PC-3 (cell line): Measurements from ENCODE around the gene EP400. TPM values are rescaled to one million over a fixed set of nuclear protein-coding genes. Genes with fewer than 3 reads are reported as not detected.

Experiments
- ATAC-seq: fragments of 200-7000 bp; cut with Tn5 transposase; 2 replicates; pipeline ENCODE4 v1.9.1; 2020; ENCODE audit warnings: mild to moderate bottlenecking, moderate library complexity
- BruUV-seq: library from RNA; stranded (reverse); fragments of 400-500 nt; replicated peaks from 2 replicates; lab custom pipeline; 2021; lab: Mats Ljungman, UMichigan
- CTCF ChIA-PET: fragments of 300-600 bp; sonication (Branson Sonifier 250); formaldehyde crosslinking; loops from one replicate; lab custom pipeline; 2022; ENCODE audit warnings: antibody characterized with exemption; lab: Charles Lee
- POLR2A ChIA-PET: fragments of 300-600 bp; sonication (Branson Sonifier 250); formaldehyde crosslinking; loops from one replicate; lab custom pipeline; 2022; ENCODE audit warnings: antibody characterized with exemption; ENCODE audit not compliant: unreplicated experiment; lab: Charles Lee
- DNase-seq: peaks from one replicate; pipeline ENCODE4 v3.0.0-alpha.2; 2015
- H2AFZ ChIP-seq: fragments of 300-600 bp; sonication (generic); 2 replicates; pipeline ENCODE4 v1.6.0; 2016; ENCODE audit warnings: antibody characterized with exemption, low read length
- H3F3A ChIP-seq: fragments of 300-600 bp; sonication (generic); one replicate; pipeline ENCODE4 v1.6.0; 2017; ENCODE audit warnings: antibody characterized with exemption, low read length, control low read depth, mild to moderate bottlenecking; ENCODE audit not compliant: unreplicated experiment
- H3K27ac ChIP-seq: fragments of 300-600 bp; sonication (generic); 2 replicates; pipeline ENCODE4 v1.5.1; 2016; ENCODE audit warnings: mild to moderate bottlenecking, low read length
- H3K27me3 ChIP-seq: fragments of 300-600 bp; sonication (generic); 2 replicates; pipeline ENCODE4 v1.6.1; 2016; ENCODE audit warnings: low read length, mixed read lengths
- H3K36me3 ChIP-seq: fragments of 300-600 bp; sonication (generic); 2 replicates; pipeline ENCODE4 v1.6.1; 2016; ENCODE audit warnings: low read depth, mixed run types, low read length, mixed read lengths
- H3K4me1 ChIP-seq: fragments of 300-600 bp; sonication (generic); 2 replicates; pipeline ENCODE4 v1.5.1; 2016; ENCODE audit warnings: low read length; ENCODE audit not compliant: insufficient read depth
- H3K4me2 ChIP-seq: fragments of 300-600 bp; sonication (generic); 2 replicates; pipeline ENCODE4 v1.6.0; 2016; ENCODE audit warnings: low read length
- H3K4me3 ChIP-seq: fragments of 300-600 bp; sonication (generic); 2 replicates; pipeline ENCODE4 v1.5.1; 2016; ENCODE audit warnings: mild to moderate bottlenecking, low read length, mixed read lengths
- H3K79me2 ChIP-seq: fragments of 300-600 bp; sonication (generic); 2 replicates; pipeline ENCODE4 v1.6.1; 2017; ENCODE audit warnings: low read length, mixed read lengths
- H3K9ac ChIP-seq: fragments of 300-600 bp; sonication (generic); 2 replicates; pipeline ENCODE4 v1.6.0; 2016; ENCODE audit warnings: mild to moderate bottlenecking, low read length
- H3K9me2 ChIP-seq: fragments of 300-600 bp; sonication (generic); replicated peaks from 2 replicates; pipeline ENCODE4 v1.6.1; 2016; ENCODE audit warnings: mixed run types, low read length, mixed read lengths
- H3K9me3 ChIP-seq: fragments of 300-600 bp; sonication (generic); 2 replicates; pipeline ENCODE4 v1.6.1; 2016; ENCODE audit warnings: low read length, mixed read lengths
- H4K20me1 ChIP-seq: fragments of 300-600 bp; sonication (generic); 2 replicates; pipeline ENCODE4 v1.6.1; 2016; ENCODE audit warnings: low read length, mixed read lengths
- CTCF ChIP-seq: fragments of 300-600 bp; sonication (generic); conservative IDR thresholded peaks from 2 replicates; pipeline ENCODE4 v1.5.1; 2017; ENCODE audit warnings: antibody characterized with exemption, low read depth, mild to moderate bottlenecking, low read length
- EZH2 ChIP-seq: fragments of 300-600 bp; sonication (generic); IDR thresholded peaks from one replicate; pipeline ENCODE4 v1.6.1; 2017; ENCODE audit warnings: antibody characterized with exemption, mild to moderate bottlenecking, low read length; ENCODE audit not compliant: unreplicated experiment
- EZH2phosphoT487 ChIP-seq: fragments of 300-600 bp; sonication (generic); IDR thresholded peaks from 2 replicates; pipeline ENCODE4 v1.6.1; 2018; ENCODE audit warnings: mild to moderate bottlenecking, antibody characterized with exemption, low read length, borderline replicate concordance
- intact Hi-C: fragments of 100-400 bp; cut with micrococcal nuclease; formaldehyde crosslinking; loops from 2 replicates; pipeline ENCODE4 v1.9.0; 2023
- total RNA-seq: library from RNA; depleted of rRNA; stranded (reverse); fragments of >200 nt; gene quantifications from 2 replicates; pipeline ENCODE4 v1.2.3, GENCODE V29; 2014

The EP400 gene
- total RNA-seq, 1 experiment from 2014 or later = 20.2 TPM

- no peak overlapping the region for H2AFZ ChIP-seq
- no TSS peak for BruUV-seq
- intact Hi-C loops = no loop called here
- no peak for TF ChIP-seq CTCF
- TF ChIP-seq EZH2phosphoT487 = no peak
- no peak for TF ChIP-seq EZH2
- no peak overlapping the region for H3K27ac ChIP-seq
- no peaks in the 10 kb centered on the region for H3K9me2 ChIP-seq
- H3K4me3 ChIP-seq = no peak overlapping the region
- H3K4me1 ChIP-seq = no peaks in the 10 kb centered on the region
- no peak overlapping the region for H3K9ac ChIP-seq
- peaks cover 3% of the 10 kb centered on the region; the same call in 1 of the 2 replicates for H3K79me2 ChIP-seq
- H3K9me3 ChIP-seq = no peaks in the 10 kb centered on the region
- no peaks in the 10 kb centered on the region for H3K27me3 ChIP-seq
- no peak for DNase-seq
- H3K36me3 ChIP-seq = peaks cover 62% of the 10 kb centered on the region
- H4K20me1 ChIP-seq = peaks cover 6% of the 10 kb centered on the region; the same call in 1 of the 2 replicates
- CTCF ChIA-PET = no interaction called here
- POLR2A ChIA-PET = no interaction called here
- H3K4me2 ChIP-seq = no peak overlapping the region
- H3F3A ChIP-seq = no peaks in the 10 kb centered on the region
- no peak for ATAC-seq
Measured at GRCh38 chr12:131938082-131938481, 11.7 kb upstream of the EP400 start.

- no peak overlapping the region for H3K27ac ChIP-seq
- no TSS peak for BruUV-seq
- no peaks in the 10 kb centered on the region; the same call in 1 of the 2 replicates for H3K79me2 ChIP-seq
- H3K9me3 ChIP-seq = no peaks in the 10 kb centered on the region
- no peak for TF ChIP-seq CTCF
- TF ChIP-seq EZH2phosphoT487 = no peak
- no peak for TF ChIP-seq EZH2
- H3K9ac ChIP-seq = no peak overlapping the region
- H3K27me3 ChIP-seq = no peaks in the 10 kb centered on the region
- ChIA-PET CTCF (no interaction called here), POLR2A (no interaction called here)
- no peaks in the 10 kb centered on the region for H3F3A ChIP-seq
- no peak overlapping the region for H2AFZ ChIP-seq
- H3K36me3 ChIP-seq = peaks cover 56% of the 10 kb centered on the region
- no peak for ATAC-seq
- intact Hi-C loops = no loop called here
- DNase-seq = no peak
- no peaks in the 10 kb centered on the region for H3K9me2 ChIP-seq
- H4K20me1 ChIP-seq = no peaks in the 10 kb centered on the region
- H3K4me3 ChIP-seq = no peak overlapping the region
- no peak overlapping the region for H3K4me2 ChIP-seq
- H3K4me1 ChIP-seq = no peaks in the 10 kb centered on the region
Measured at GRCh38 chr12:131939007-131939406, 10.7 kb upstream of the EP400 start.

GRCh38 chr12:131940141-131940547 is 9.6 kb upstream of the EP400 start:
- no peaks in the 10 kb centered on the region for H3K79me2 ChIP-seq
- no peaks in the 10 kb centered on the region for H3K4me1 ChIP-seq
- H3F3A ChIP-seq = no peaks in the 10 kb centered on the region
- ChIA-PET POLR2A (no interaction called here), CTCF (no interaction called here)
- peaks cover 50% of the 10 kb centered on the region for H3K36me3 ChIP-seq
- no peaks in the 10 kb centered on the region for H3K9me3 ChIP-seq
- no peak for DNase-seq
- no peak overlapping the region for H3K4me2 ChIP-seq
- BruUV-seq = no TSS peak
- ATAC-seq = peak; percentile 85
- intact Hi-C loops = no loop called here
- no peak overlapping the region for H2AFZ ChIP-seq
- no peaks in the 10 kb centered on the region for H4K20me1 ChIP-seq
- no peaks in the 10 kb centered on the region for H3K9me2 ChIP-seq
- no peaks in the 10 kb centered on the region for H3K27me3 ChIP-seq
- no peak overlapping the region for H3K4me3 ChIP-seq
- no peak overlapping the region for H3K9ac ChIP-seq
- TF ChIP-seq EZH2 (no peak), CTCF (no peak), EZH2phosphoT487 (no peak)
- no peak overlapping the region for H3K27ac ChIP-seq
